Activated CD8-positive, alpha-beta memory T cell treated with anti-CD3 and anti-CD28 coated beads, Interleukin-2, amount 10 ng/mL, durations not matched to agents 7 days and 5 days (primary cell): ENCODE measurements around the gene TTLL12. TPM values are rescaled to one million over a fixed set of nuclear protein-coding genes. Genes with fewer than 3 reads are reported as not detected.

Experiments used
- ATAC-seq: fragments of 150-1000 bp; cut with Tn5 transposase; one replicate; pipeline ENCODE4 v1.10.0; 2021; ENCODE audit warnings: moderate library complexity
- CTCF ChIA-PET: fragments of 350-600 bp; sonication (Branson Sonifier 250); formaldehyde crosslinking; loops from one replicate; lab custom pipeline; 2021; ENCODE audit warnings: antibody characterized with exemption; lab: Charles Lee
- DNase-seq: peaks from one replicate; pipeline ENCODE4 v3.0.0-alpha.2; 2020
- H3K27ac Mint-ChIP-seq: one replicate; pipeline ENCODE4 v1.8.0; 2021; ENCODE audit warnings: mild to moderate bottlenecking, mixed read lengths
- H3K27me3 Mint-ChIP-seq: one replicate; pipeline ENCODE4 v1.8.0; 2021; ENCODE audit warnings: mixed read lengths
- H3K36me3 Mint-ChIP-seq: one replicate; pipeline ENCODE4 v1.8.0; 2021; ENCODE audit warnings: mild to moderate bottlenecking, mixed read lengths
- H3K4me1 Mint-ChIP-seq: one replicate; pipeline ENCODE4 v1.8.0; 2021; ENCODE audit warnings: mixed read lengths
- H3K4me3 Mint-ChIP-seq: one replicate; pipeline ENCODE4 v1.8.0; 2021; ENCODE audit warnings: mild to moderate bottlenecking, moderate library complexity, mixed read lengths
- H3K9me3 Mint-ChIP-seq: one replicate; pipeline ENCODE4 v1.8.0; 2022; ENCODE audit warnings: low read depth, mixed read lengths
- total RNA-seq, 2 experiments: library from RNA; stranded (reverse); gene quantifications; one replicate each; pipeline ENCODE4 v1.2.3, GENCODE V29; 2021

TTLL12 gene
- total RNA-seq, 2 experiments from 2014 or later, result 40.3 to 49.7 TPM

- Mint-ChIP-seq H3K27ac (peak overlapping the region; percentile 69), H3K27me3 (no peaks in the 10 kb centered on the region), H3K4me3 (no peak overlapping the region), H3K9me3 (no peaks in the 10 kb centered on the region), H3K4me1 (peaks cover 18% of the 10 kb centered on the region), H3K36me3 (peaks cover 5% of the 10 kb centered on the region)
- DNase-seq, result no peak
- CTCF ChIA-PET, result no interaction called here
- ATAC-seq, result no peak
These were observed 15.9 kb downstream of the TTLL12 start for GRCh38 chr22:43171019-43171491.

- Mint-ChIP-seq H3K27ac (no peak overlapping the region), H3K27me3 (no peaks in the 10 kb centered on the region), H3K9me3 (no peaks in the 10 kb centered on the region), H3K4me1 (peaks cover 17% of the 10 kb centered on the region), H3K36me3 (peaks cover 5% of the 10 kb centered on the region), H3K4me3 (no peak overlapping the region)
- DNase-seq (no peak), ATAC-seq (no peak)
- CTCF ChIA-PET, result no interaction called here
These were observed 16.8 kb downstream of the TTLL12 start for GRCh38 chr22:43170131-43170480.

- CTCF ChIA-PET, result no interaction called here
- Mint-ChIP-seq H3K27ac (no peak overlapping the region), H3K4me1 (peaks cover 17% of the 10 kb centered on the region), H3K27me3 (no peaks in the 10 kb centered on the region), H3K4me3 (no peak overlapping the region), H3K36me3 (peaks cover 5% of the 10 kb centered on the region), H3K9me3 (no peaks in the 10 kb centered on the region)
- DNase-seq, result no peak
- ATAC-seq, result no peak
These were observed 17.4 kb downstream of the TTLL12 start for GRCh38 chr22:43169310-43170130.

GRCh38 chr22:43168471-43169309, 18.2 kb downstream of the TTLL12 start:
- peaks cover 5% of the 10 kb centered on the region for H3K36me3 Mint-ChIP-seq
- no peak overlapping the region for H3K27ac Mint-ChIP-seq
- ATAC-seq (no peak), DNase-seq (no peak)
- H3K4me1 Mint-ChIP-seq, result peaks cover 17% of the 10 kb centered on the region
- H3K27me3 Mint-ChIP-seq, result no peaks in the 10 kb centered on the region
- CTCF ChIA-PET, result interaction anchor here (0.8 kb wide), 1 partner anchor 368 kb away, joined by 3 read pairs; no protein-coding TSS in a partner anchor
- H3K4me3 Mint-ChIP-seq, result no peak overlapping the region
- no peaks in the 10 kb centered on the region for H3K9me3 Mint-ChIP-seq

GRCh38 chr22:43167001-43167589, 19.8 kb downstream of the TTLL12 start:
- peaks cover 5% of the 10 kb centered on the region for H3K36me3 Mint-ChIP-seq
- ATAC-seq, result no peak
- no peak overlapping the region for H3K27ac Mint-ChIP-seq
- CTCF ChIA-PET, result no interaction called here
- H3K27me3 Mint-ChIP-seq, result no peaks in the 10 kb centered on the region
- no peak for DNase-seq
- no peak overlapping the region for H3K4me3 Mint-ChIP-seq
- peaks cover 17% of the 10 kb centered on the region for H3K4me1 Mint-ChIP-seq
- H3K9me3 Mint-ChIP-seq, result no peaks in the 10 kb centered on the region

GRCh38 chr22:43166132-43166930, 20.6 kb downstream of the TTLL12 start:
- H3K4me1 Mint-ChIP-seq, result peaks cover 13% of the 10 kb centered on the region
- H3K27ac Mint-ChIP-seq, result no peak overlapping the region
- H3K27me3 Mint-ChIP-seq, result no peaks in the 10 kb centered on the region
- no peaks in the 10 kb centered on the region for H3K9me3 Mint-ChIP-seq
- peaks cover 5% of the 10 kb centered on the region for H3K36me3 Mint-ChIP-seq
- DNase-seq (no peak), ATAC-seq (no peak)
- CTCF ChIA-PET, result no interaction called here
- H3K4me3 Mint-ChIP-seq, result no peak overlapping the region

- DNase-seq, result no peak
- CTCF ChIA-PET, result no interaction called here
- H3K4me1 Mint-ChIP-seq, result peaks cover 5% of the 10 kb centered on the region
- peaks cover 3% of the 10 kb centered on the region for H3K36me3 Mint-ChIP-seq
- no peaks in the 10 kb centered on the region for H3K27me3 Mint-ChIP-seq
- no peak overlapping the region for H3K4me3 Mint-ChIP-seq
- no peaks in the 10 kb centered on the region for H3K9me3 Mint-ChIP-seq
- no peak for ATAC-seq
- no peak overlapping the region for H3K27ac Mint-ChIP-seq
These were observed 22.3 kb downstream of the TTLL12 start for GRCh38 chr22:43164636-43165035.

GRCh38 chr22:43163241-43163795, 23.6 kb downstream of the TTLL12 start:
- H3K27me3 Mint-ChIP-seq, result no peaks in the 10 kb centered on the region
- no peak for DNase-seq
- peaks cover 3% of the 10 kb centered on the region for H3K36me3 Mint-ChIP-seq
- no peak overlapping the region for H3K4me3 Mint-ChIP-seq
- no peak for ATAC-seq
- no peaks in the 10 kb centered on the region for H3K9me3 Mint-ChIP-seq
- H3K4me1 Mint-ChIP-seq, result no peaks in the 10 kb centered on the region
- H3K27ac Mint-ChIP-seq, result no peak overlapping the region
- CTCF ChIA-PET, result interaction anchor here (1.4 kb wide), 1 partner anchor 24 kb away, joined by 5 read pairs; the partner anchor contains the start of gene TTLL12

- Mint-ChIP-seq H3K9me3 (no peaks in the 10 kb centered on the region), H3K27me3 (no peaks in the 10 kb centered on the region), H3K4me1 (no peaks in the 10 kb centered on the region), H3K27ac (no peak overlapping the region), H3K4me3 (no peak overlapping the region), H3K36me3 (peaks cover 2% of the 10 kb centered on the region)
- no peak for ATAC-seq
- DNase-seq, result no peak
- CTCF ChIA-PET, result interaction anchor here (1.4 kb wide), 1 partner anchor 25 kb away, joined by 5 read pairs; the partner anchor contains the start of gene TTLL12
These were observed 24.4 kb downstream of the TTLL12 start for GRCh38 chr22:43162412-43163150.

GRCh38 chr22:43160497-43161126, 26.3 kb downstream of the TTLL12 start:
- Mint-ChIP-seq H3K27me3 (no peaks in the 10 kb centered on the region), H3K4me3 (no peak overlapping the region), H3K27ac (no peak overlapping the region), H3K36me3 (peaks cover 2% of the 10 kb centered on the region), H3K9me3 (no peaks in the 10 kb centered on the region), H3K4me1 (peaks cover 3% of the 10 kb centered on the region)
- DNase-seq, result no peak
- CTCF ChIA-PET, result no interaction called here
- no peak for ATAC-seq

- no peak overlapping the region for H3K4me3 Mint-ChIP-seq
- H3K36me3 Mint-ChIP-seq, result peaks cover 2% of the 10 kb centered on the region
- H3K9me3 Mint-ChIP-seq, result no peaks in the 10 kb centered on the region
- no peak for ATAC-seq
- CTCF ChIA-PET, result no interaction called here
- DNase-seq, result no peak
- H3K27me3 Mint-ChIP-seq, result no peaks in the 10 kb centered on the region
- peaks cover 5% of the 10 kb centered on the region for H3K4me1 Mint-ChIP-seq
- H3K27ac Mint-ChIP-seq, result no peak overlapping the region
These were observed 27.3 kb downstream of the TTLL12 start for GRCh38 chr22:43159484-43160178.
